GM21515 (cell line): Measurements from ENCODE around the gene CFAP20.

ENCODE experiments used
- ATAC-seq: cut with Tn5 transposase; IDR thresholded peaks from one replicate; pipeline ENCODE4 v1.9.1; 2021; ENCODE audit not compliant: unreplicated experiment

CFAP20 gene

GRCh38 chr16:58125041-58125440, 4.1 kb downstream of the CFAP20 start:
- no peak for ATAC-seq

GRCh38 chr16:58124601-58124915, 4.6 kb downstream of the CFAP20 start:
- no peak for ATAC-seq

DNA sequence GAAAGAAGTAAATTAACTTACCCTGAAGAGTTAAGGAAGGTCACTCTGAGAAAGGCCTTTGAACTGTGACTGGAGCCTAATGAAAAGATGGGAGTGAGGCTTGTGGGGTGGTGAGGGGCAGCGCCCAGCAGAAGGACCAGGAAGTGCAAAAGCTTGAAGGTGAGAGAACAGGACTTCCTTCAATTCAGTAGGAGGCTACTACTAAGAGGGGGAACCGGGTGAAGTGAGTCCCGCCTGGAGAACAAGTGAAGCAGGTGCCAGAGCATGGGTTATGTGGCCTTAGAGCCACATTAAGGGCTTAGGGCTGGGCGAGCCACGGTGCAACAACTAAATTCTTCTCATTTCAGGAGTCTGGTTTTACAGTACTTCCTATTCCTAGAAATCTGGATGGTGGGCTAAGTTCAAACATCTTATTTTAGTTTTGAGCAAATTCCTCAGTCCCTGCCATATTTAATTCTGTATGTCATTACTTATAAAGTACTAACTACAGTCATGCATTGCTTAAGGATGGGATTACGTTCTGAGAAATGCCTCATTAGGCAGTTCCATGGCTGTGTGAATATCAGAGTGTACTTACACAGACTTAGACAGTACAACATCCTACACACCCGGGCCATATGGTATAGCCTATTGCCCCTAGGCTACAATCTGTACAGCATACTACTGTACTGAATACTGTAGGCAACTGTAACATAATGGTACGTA, 5.1 kb downstream of the CFAP20 start:
- no peak for ATAC-seq

DNA sequence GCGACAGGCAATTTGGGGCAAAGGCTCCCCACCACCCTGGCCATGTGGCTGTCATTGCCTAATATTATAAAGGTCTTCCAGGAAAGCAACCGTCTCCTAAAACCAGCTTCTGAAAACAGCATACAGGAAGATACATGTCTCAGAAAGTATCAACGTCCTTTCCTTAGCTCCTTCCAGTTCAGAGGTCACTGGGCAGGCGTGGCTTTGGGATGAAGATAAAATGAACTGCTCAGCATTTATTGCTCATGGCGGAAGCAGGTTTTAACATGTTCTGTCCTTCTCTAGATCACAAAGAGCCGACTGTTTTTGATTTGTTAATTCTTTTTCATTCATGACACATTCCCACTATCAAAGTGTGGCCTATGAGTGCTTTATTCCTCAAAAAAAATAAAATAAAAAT, 8.0 kb downstream of the CFAP20 start:
- no peak for ATAC-seq

DNA sequence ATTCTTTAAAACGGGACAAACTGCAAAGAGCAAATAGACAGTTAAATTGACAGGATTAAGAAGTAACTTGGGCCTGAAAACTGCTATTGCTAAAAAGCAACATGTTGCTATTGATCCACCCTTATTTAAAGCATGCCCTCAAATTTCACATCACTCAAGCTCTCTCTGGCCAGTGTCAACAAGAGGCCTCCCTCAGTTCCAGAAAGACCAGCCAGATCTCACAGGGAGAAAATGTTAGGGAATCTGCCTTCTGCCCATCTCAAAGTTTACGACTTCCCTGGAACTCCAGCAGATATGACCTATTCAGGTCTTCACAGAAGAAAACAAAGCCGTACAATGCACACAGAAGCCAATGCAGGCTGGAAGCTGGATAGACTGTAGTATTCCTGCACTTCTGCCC, 8.9 kb downstream of the CFAP20 start:
- no peak for ATAC-seq

DNA sequence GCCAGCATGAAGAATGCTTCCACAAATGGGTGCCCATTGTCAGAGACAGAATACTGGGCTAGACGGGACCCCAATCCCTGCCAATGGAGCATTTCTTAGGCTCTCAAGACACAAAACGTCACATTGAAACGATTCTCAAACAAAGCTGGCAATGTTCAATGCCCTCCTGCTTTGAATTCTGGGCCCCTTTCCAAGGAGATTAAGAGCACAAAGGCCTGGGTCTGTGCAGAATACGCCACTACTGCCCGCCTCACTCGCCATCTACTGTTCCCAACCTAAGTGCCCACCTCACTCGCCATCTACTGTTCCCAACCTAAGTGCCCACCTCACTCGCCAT, 9.7 kb downstream of the CFAP20 start:
- no peak for ATAC-seq

DNA sequence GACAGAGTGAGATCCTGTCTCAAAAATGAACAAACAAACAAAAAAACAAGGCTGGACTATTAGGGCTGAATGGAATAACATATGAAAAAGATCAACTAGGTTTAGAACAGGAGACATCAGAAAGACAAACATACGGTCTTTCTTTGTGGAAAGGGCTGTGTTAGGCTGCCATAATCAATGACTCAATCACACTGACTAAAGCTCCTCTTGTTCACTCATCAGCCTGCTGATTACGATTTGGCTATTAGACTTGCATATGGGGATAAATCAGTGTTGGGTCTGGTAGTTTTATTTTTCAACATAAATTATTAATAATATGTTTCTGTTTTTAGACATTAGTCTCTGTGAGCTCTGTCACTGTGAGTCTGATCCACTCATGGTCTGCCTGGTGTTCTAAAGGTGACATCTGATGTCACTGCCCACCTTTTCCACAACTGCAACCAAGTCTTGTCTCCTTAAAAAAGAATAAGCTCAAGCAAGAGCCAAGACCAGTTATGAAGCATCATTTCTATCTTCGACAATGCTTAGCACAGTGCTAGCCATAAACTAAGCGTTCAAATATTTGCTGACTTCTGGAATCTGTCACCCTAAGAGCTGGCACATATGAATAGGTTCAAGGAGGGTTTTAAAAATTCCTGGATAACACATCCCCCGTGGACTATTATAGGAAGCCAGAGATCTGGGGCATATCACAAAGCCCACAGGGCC, 10.2 kb downstream of the CFAP20 start:
- no peak for ATAC-seq

DNA sequence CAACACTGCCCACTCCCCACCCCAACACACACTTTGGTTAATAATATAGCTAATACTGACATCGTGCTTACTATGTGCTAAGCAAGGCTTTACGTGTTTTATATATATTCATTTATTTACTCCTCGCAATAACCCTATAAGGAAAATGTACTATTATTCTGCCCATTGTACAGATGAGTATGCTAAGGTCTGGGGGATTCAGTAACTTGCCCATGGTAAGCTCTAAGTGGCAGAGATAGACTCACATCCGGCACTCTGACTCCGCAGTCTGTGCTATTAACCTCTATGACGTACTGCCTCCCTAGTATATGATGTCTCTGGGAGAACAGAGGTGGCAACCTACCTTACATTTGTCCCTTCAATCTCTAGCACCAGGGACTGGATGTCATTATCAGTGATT, 12.7 kb downstream of the CFAP20 start:
- no peak for ATAC-seq

DNA sequence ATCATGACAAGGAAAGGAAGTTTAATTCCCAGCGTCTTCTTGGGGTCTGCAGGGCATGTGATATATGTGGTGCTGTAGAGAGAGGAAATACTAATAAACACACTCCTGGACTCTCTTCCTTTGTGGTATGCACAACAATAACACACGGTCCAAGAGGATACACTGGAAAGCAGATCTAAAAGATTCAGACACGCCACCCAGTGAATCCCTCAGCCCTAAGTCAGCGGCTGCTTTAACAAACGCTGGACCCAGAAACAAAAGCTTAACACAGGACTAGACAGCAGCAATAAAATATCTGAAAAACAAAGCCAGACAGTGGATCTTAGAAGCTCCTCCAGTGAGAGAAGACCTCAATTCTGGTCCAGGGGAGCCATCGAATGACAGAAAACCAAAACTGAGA, 13.1 kb downstream of the CFAP20 start:
- ATAC-seq, result no peak

- no peak for ATAC-seq
Observed at GRCh38 chr16:58114827-58115825, 14.1 kb downstream of the CFAP20 start.

GRCh38 chr16:58111302-58111627, 17.9 kb downstream of the CFAP20 start:
- no peak for ATAC-seq

DNA sequence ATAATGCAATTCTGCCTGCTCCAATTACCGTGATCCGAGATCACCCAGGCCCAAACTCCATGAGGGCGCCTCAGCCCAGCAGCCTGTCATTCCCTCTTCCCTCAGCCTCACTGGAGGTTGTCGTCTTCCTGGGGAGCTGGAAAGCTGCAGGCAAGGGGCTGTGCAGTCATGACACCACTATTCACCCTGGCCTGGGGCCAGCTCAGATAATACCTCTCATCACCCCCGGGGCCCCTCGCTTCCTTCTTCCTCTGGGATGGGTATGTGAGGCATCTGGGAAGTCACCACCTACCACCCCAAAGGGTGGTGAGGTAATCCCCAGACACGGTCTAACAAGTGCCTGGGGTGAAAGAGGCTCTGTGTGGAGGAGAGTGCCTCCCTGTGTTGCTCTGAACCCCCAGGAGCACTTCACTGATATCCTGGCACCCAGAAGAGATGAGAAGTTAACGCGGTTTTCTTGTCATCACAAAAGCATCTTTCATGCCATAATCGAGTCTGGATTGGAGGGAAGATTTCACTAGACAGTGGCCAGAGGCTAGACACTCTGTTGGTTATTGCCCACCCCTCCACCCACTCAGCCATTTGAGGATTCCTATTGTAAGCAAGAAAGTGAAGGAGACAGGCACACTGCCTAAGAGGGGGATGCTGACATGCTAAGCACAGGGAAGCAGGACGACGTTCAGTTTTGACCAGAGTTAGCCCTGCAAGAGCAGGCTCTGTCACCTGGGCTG, 18.4 kb downstream of the CFAP20 start:
- no peak for ATAC-seq

GRCh38 chr16:58109881-58110280, 19.3 kb downstream of the CFAP20 start:
- ATAC-seq, result no peak

GRCh38 chr16:58109330-58109729, 19.9 kb downstream of the CFAP20 start:
- no peak for ATAC-seq

- no peak for ATAC-seq
Observed at GRCh38 chr16:58107709-58108108, 21.5 kb downstream of the CFAP20 start.

GRCh38 chr16:58107228-58107627, 22.0 kb downstream of the CFAP20 start:
- ATAC-seq, result no peak

DNA sequence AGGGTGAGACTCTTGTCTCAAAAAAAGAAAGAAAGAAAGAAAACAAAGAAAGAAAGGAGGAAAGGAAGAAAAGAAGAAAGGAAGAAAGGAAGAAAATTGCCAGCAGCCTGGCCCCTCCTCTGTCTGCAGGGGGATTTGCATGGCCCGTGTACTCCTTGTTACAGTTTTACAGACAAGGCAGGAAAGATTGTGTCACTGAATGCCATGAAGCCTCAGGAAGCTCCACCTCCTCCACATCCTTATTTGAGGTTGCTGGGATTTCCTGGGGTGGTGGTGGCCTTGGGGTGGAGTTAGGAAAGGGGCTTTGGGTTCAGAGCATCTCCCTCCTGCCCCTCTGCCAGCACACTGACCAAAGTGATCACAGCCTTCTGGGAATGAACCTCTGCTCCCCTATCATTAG, 23.6 kb downstream of the CFAP20 start:
- ATAC-seq, result no peak

DNA sequence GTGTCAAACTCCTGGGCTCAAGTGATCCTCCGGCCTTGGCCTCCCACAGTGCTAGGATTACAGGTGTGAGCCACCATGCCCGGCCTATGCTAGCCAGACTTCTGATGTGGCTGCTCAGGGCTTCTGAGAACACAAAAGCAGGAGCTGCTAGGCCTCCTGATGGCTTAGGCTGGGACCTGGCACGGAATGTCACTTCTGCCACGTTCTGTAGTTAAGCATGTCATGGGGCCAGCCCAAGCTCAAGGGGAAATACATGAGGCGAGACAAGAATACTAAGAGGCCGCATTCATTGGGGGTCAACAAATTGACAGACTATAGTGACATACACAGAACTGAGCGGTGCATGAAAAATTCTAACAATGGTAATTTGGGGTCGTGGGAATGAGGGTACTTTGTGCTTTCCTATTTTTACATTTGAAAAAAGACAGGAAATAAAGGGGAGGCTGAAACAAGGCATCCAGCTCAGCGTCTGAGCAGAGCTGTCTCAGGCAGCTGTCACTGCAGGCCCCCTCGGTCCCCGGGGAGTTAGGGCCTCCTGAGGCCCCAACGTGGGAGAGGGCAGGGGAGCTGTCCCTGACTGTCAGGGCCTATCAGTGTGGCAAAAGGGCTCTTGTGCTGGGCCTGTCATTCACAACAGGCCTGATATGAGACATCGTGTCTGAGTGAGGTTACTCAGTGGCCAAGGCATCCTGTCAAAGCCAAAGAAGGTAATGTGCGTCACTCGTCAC, 26.4 kb downstream of the CFAP20 start:
- ATAC-seq, result no peak

DNA sequence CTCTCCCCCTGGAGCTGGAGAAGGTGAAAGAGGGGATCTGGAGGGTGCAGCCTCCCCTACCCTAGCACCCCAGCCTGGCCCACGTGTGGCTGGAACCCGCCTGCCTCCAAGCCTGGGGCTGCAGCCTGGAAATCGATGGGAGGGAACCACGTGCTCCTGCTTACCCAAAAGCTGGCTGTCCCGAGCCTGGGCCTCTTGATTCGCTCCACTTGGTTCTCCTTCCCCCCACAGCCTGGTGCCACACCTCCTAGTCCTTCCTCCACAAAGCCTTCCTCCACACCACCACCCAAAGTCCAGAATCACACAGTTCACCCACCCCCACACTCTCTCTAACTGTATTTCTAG, 29.3 kb downstream of the CFAP20 start:
- ATAC-seq, result no peak

DNA sequence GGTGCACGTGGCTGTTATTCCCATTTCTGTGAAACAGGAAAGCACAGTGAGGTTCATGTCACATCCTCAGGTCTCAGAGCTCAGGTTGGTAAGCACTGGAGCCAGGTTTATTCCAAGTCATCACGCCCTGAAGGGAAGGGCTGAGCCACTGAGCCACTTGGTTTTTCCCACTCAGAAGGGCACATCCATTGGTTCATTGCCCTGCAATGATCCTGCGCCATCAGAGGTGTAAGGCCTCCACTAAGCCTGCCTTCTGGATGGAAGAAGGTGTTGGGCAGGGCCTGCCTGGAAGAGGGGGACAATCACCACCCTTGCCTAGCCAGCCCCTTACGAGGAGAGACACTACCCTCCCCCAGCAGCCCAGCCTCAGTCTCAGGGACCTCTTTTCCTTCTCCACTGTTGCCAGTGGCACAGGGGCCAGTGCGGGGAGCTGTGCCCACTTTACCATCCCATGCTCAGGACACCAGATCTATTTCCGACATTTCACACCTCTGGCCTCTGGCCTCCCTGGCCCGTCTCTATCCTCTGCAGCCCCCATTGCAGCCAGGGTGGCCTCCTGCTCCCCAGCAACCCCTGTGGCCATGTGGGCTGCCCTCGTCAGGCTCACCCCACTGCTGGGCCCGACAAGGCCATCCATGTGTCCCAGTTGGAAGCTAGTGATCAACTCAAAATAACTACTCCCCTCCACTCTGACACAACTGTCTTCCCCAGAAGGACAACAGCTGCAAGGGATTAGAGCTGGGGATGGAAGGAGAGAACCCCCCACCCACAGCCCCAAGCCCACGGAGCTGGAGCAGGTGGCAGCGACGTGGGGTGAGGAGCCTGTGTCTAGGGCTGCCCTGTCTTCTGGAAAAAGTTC, 29.9 kb downstream of the CFAP20 start:
- ATAC-seq, result no peak
